ENCODE results near the gene RANBP10. TPM values are rescaled to one million over a fixed set of nuclear protein-coding genes. Genes with fewer than 3 reads are reported as not detected.

RANBP10 gene
- total and polyA plus RNA-seq, 7 experiments from 2014 or later = 9.3 to 26.6 (median 23.8) TPM

GRCh38 chr16:67804853-67805542 is 1.4 kb downstream of the RANBP10 start:
- DNase-seq (no peak), ATAC-seq (no peak)
- peak overlapping the region; percentile 21 to 96 (median 81) for H3K27ac Mint-ChIP-seq
- peak overlapping the region; percentile 75 to 97 (median 94) for H3K4me3 Mint-ChIP-seq
- peak overlapping the region; percentile 89 for H3K27ac ChIP-seq (ENCODE audit: low read depth, low read length)
- intact Hi-C loops (cut with micrococcal nuclease) = loop anchor here (5.0 to 10.0 kb wide), 3 partner anchors 268 to 1582 kb away; partner anchors contain the start of genes SMPD3 (in 2 of the 2) and TERF2 (in 1 of the 2)
- peaks cover 0 to 15% (median 0%) of the 10 kb centered on the region in 3 experiments for H3K36me3 ChIP-seq (ENCODE audit: control insufficient read depth in 2 of 3, insufficient read depth in 3 of 3, low read length in 3 of 3)
- H3K4me1 ChIP-seq (ENCODE audit: control insufficient read depth in 2 of 2, insufficient read depth in 2 of 2, low read length in 2 of 2) = peaks cover 37 to 50% of the 10 kb centered on the region in 2 donors
- peak overlapping the region; percentile 88 for H3K4me3 ChIP-seq (ENCODE audit: low read length)
- H3K27me3 Mint-ChIP-seq = no peaks in the 10 kb centered on the region
- no peaks in the 10 kb centered on the region for H3K27me3 ChIP-seq (ENCODE audit: control insufficient read depth in 2 of 2, insufficient read depth in 2 of 2, low read length in 2 of 2)
- H3K9me3 Mint-ChIP-seq = no peaks in the 10 kb centered on the region
- ChIA-PET CTCF (interaction anchor here (1.6 kb wide), 1 partner anchor 12 kb away, joined by 4 read pairs; no protein-coding TSS in a partner anchor), POLR2A (no interaction called here)
- H3K36me3 Mint-ChIP-seq = peaks cover 0 to 40% (median 6%) of the 10 kb centered on the region in 5 donors
- peaks cover 28 to 65% (median 58%) of the 10 kb centered on the region in 7 donors for H3K4me1 Mint-ChIP-seq
- H3K9me3 ChIP-seq (ENCODE audit: control insufficient read depth in 2 of 3, low read length in 3 of 3) = no peaks in the 10 kb centered on the region

DNA sequence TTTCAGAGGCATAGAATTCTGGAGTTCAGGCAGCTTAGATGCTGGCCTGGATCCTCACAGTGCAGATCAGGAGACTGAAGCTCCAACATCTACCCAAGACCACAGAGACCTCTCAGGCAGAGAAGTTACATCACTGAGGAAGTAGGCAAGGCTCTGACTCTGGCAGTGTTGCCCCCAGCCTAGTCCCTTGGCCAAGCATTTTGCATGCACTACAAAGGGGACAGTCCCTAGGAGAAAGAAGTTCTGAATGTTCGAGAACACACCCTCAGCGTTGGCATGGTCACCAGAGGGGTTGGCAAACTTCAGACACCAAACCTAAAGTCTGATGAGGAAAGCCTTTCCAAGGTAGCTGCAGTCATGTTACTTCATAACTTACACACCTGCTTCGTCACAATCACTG is 2.5 kb downstream of the RANBP10 start:
- Histone ChIP-seq H3K9me3 (ENCODE audit: control insufficient read depth in 2 of 3, low read length in 3 of 3) (no peaks in the 10 kb centered on the region), H3K4me3 (ENCODE audit: low read length) (no peak overlapping the region), H3K36me3 (ENCODE audit: control insufficient read depth in 2 of 3, insufficient read depth in 3 of 3, low read length in 3 of 3) (peaks cover 0 to 16% (median 0%) of the 10 kb centered on the region in 3 experiments), H3K27ac (ENCODE audit: low read depth, low read length) (no peak overlapping the region), H3K4me1 (ENCODE audit: control insufficient read depth in 2 of 2, insufficient read depth in 2 of 2, low read length in 2 of 2) (peaks cover 37 to 50% of the 10 kb centered on the region in 2 donors), H3K27me3 (ENCODE audit: control insufficient read depth in 2 of 2, insufficient read depth in 2 of 2, low read length in 2 of 2) (no peaks in the 10 kb centered on the region)
- CTCF ChIA-PET = interaction anchor here (1.6 kb wide), 1 partner anchor 13 kb away, joined by 4 read pairs; no protein-coding TSS in a partner anchor
- POLR2A ChIA-PET = no interaction called here
- Mint-ChIP-seq H3K9me3 (peaks cover 0 to 2% (median 0%) of the 10 kb centered on the region in 11 donors), H3K27ac (peak overlapping the region; percentile 17 to 96 (median 51)), H3K4me3 (peak overlapping the region; percentile 25 to 92 (median 56)), H3K4me1 (peaks cover 34 to 71% (median 63%) of the 10 kb centered on the region in 7 donors), H3K36me3 (peaks cover 4 to 40% (median 10%) of the 10 kb centered on the region in 5 donors), H3K27me3 (no peaks in the 10 kb centered on the region)
- intact Hi-C loops (cut with micrococcal nuclease) = loop anchor here (10.0 kb wide), 1 partner anchor 641 kb away; the partner anchor contains the start of gene SMPD3 (in 2 of the 2)
- no peak for ATAC-seq
- DNase-seq = no peak

DNA sequence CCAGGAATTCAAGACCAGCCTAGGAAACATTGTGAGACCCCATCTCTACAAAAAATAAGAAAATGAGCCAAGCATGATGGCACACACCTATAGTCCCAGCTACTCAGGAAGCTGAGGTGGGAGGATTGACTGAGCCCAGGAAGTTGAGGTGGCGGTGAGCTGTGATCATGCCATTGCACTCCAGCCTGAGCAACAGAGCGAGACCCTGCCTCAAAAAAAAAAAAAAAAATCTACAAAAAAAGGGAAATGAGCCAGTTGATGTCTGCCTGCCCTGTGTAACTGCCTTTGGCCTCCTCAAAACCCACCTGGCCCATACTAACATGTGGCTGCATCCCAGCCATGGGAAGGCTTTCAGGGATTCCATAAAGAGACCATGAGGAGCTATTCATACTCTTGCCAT is 4.5 kb downstream of the RANBP10 start:
- peaks cover 4 to 47% (median 14%) of the 10 kb centered on the region in 5 donors for H3K36me3 Mint-ChIP-seq
- ATAC-seq (no peak), DNase-seq (peak in 6 of 9 donors; percentile 35 to 57 (median 48))
- intact Hi-C loops (cut with micrococcal nuclease) = loop anchor here (10.0 kb wide), 1 partner anchor 643 kb away; the partner anchor contains the start of gene SMPD3 (in 2 of the 2)
- Histone ChIP-seq H3K9me3 (ENCODE audit: control insufficient read depth in 2 of 3, low read length in 3 of 3) (no peaks in the 10 kb centered on the region), H3K4me3 (ENCODE audit: low read length) (no peak overlapping the region), H3K27me3 (ENCODE audit: control insufficient read depth in 2 of 2, insufficient read depth in 2 of 2, low read length in 2 of 2) (no peaks in the 10 kb centered on the region), H3K4me1 (ENCODE audit: control insufficient read depth in 2 of 2, insufficient read depth in 2 of 2, low read length in 2 of 2) (peaks cover 33 to 42% of the 10 kb centered on the region in 2 donors), H3K27ac (ENCODE audit: low read depth, low read length) (peak overlapping the region; percentile 6), H3K36me3 (ENCODE audit: control insufficient read depth in 2 of 3, insufficient read depth in 3 of 3, low read length in 3 of 3) (peaks cover 0 to 25% (median 0%) of the 10 kb centered on the region in 3 experiments)
- CTCF ChIA-PET = interaction anchor here (0.6 to 4.3 kb wide), 5 partner anchors 14 to 281 kb away, joined by 3 to 29 read pairs (median 4); no protein-coding TSS in a partner anchor
- POLR2A ChIA-PET = interaction anchor here (0.6 to 1.7 kb wide), 14 partner anchors 9 to 530 kb away, joined by 3 to 7 read pairs (median 4); partner anchors contain the start of genes ACD and GFOD2
- no peaks in the 10 kb centered on the region for H3K27me3 Mint-ChIP-seq
- peaks cover 38 to 80% (median 76%) of the 10 kb centered on the region in 7 donors for H3K4me1 Mint-ChIP-seq
- peaks cover 0 to 2% (median 0%) of the 10 kb centered on the region in 11 donors for H3K9me3 Mint-ChIP-seq
- H3K27ac Mint-ChIP-seq = peak overlapping the region; percentile 3 to 83 (median 69)
- H3K4me3 Mint-ChIP-seq = peak overlapping the region; percentile 48 to 76 (median 66)

- Histone ChIP-seq H3K4me1 (ENCODE audit: control insufficient read depth in 2 of 2, insufficient read depth in 2 of 2, low read length in 2 of 2) (peaks cover 33 to 42% of the 10 kb centered on the region in 2 donors), H3K27ac (ENCODE audit: low read depth, low read length) (no peak overlapping the region), H3K27me3 (ENCODE audit: control insufficient read depth in 2 of 2, insufficient read depth in 2 of 2, low read length in 2 of 2) (no peaks in the 10 kb centered on the region), H3K4me3 (ENCODE audit: low read length) (peak overlapping the region; percentile 26), H3K9me3 (ENCODE audit: control insufficient read depth in 2 of 3, low read length in 3 of 3) (no peaks in the 10 kb centered on the region), H3K36me3 (ENCODE audit: control insufficient read depth in 2 of 3, insufficient read depth in 3 of 3, low read length in 3 of 3) (peaks cover 0 to 24% (median 0%) of the 10 kb centered on the region in 3 experiments)
- ChIA-PET CTCF (interaction anchor here (0.6 to 4.3 kb wide), 6 partner anchors 14 to 280 kb away, joined by 3 to 29 read pairs (median 4); no protein-coding TSS in a partner anchor), POLR2A (interaction anchor here (0.6 to 1.7 kb wide), 7 partner anchors 8 to 531 kb away, joined by 3 to 7 read pairs (median 4); partner anchors contain the start of gene GFOD2)
- peaks cover 45 to 84% (median 77%) of the 10 kb centered on the region in 7 donors for H3K4me1 Mint-ChIP-seq
- ATAC-seq (no peak), DNase-seq (no peak)
- peaks cover 0 to 2% (median 0%) of the 10 kb centered on the region in 11 donors for H3K9me3 Mint-ChIP-seq
- peak overlapping the region in 7 of 9 donors; percentile 12 to 83 (median 76) for H3K27ac Mint-ChIP-seq
- no peaks in the 10 kb centered on the region for H3K27me3 Mint-ChIP-seq
- intact Hi-C loops (cut with micrococcal nuclease) = loop anchor here (10.0 kb wide), 1 partner anchor 644 kb away; the partner anchor contains the start of gene SMPD3 (in 2 of the 2)
- peaks cover 4 to 50% (median 14%) of the 10 kb centered on the region in 5 donors for H3K36me3 Mint-ChIP-seq
- H3K4me3 Mint-ChIP-seq = peak overlapping the region; percentile 48 to 76 (median 66)
Observed at GRCh38 chr16:67801241-67801640, 5.1 kb downstream of the RANBP10 start.

DNA sequence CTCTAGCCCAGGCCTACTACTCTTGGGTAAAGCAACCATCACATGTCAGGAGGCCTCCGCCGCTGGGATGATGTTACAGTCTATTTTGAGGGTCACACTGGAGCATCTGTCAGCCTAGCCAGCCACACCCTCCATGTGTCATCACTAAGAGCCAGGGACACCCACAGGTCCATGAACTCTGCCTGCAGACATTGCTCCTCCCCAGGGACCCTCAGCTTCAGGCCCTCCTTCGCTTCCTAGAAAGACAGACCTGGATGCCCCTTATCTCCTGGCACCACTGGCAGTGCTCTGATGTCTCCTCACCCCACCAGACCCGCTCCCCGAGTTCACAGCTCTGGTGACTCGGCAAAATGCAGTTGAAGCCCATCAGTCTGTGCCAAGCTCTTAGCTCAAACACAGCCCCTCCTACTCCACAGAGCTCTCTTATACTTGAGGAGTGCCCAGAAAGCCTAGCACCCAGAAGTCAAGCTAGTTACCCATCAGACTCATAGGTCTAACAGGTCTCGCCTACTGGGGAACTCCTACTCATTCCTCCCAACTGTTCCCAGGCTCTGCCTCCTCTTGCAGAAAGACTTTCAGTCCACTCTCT is 5.9 kb downstream of the RANBP10 start:
- H3K9me3 ChIP-seq (ENCODE audit: control insufficient read depth in 2 of 3, low read length in 3 of 3) = no peaks in the 10 kb centered on the region
- peaks cover 28 to 37% of the 10 kb centered on the region in 2 donors for H3K4me1 ChIP-seq (ENCODE audit: control insufficient read depth in 2 of 2, insufficient read depth in 2 of 2, low read length in 2 of 2)
- peaks cover 45 to 81% (median 73%) of the 10 kb centered on the region in 7 donors for H3K4me1 Mint-ChIP-seq
- ATAC-seq (peak; percentile 36), DNase-seq (no peak)
- POLR2A ChIA-PET = interaction anchor here (0.6 to 1.7 kb wide), 3 partner anchors 8 to 217 kb away, joined by 3 to 7 read pairs (median 4); partner anchors contain the start of gene GFOD2
- H3K36me3 Mint-ChIP-seq = peaks cover 4 to 48% (median 14%) of the 10 kb centered on the region in 5 donors
- H3K27ac Mint-ChIP-seq = peak overlapping the region in 8 of 9 donors; percentile 28 to 78 (median 62)
- no peaks in the 10 kb centered on the region for H3K27me3 Mint-ChIP-seq
- CTCF ChIA-PET = interaction anchor here (0.5 to 4.3 kb wide), 3 partner anchors 15 to 280 kb away, joined by 3 to 29 read pairs (median 5); no protein-coding TSS in a partner anchor
- no peak overlapping the region for H3K4me3 ChIP-seq (ENCODE audit: low read length)
- intact Hi-C loops (cut with micrococcal nuclease) = loop anchor here (10.0 kb wide), 1 partner anchor 644 kb away; the partner anchor contains the start of gene SMPD3 (in 2 of the 2)
- H3K4me3 Mint-ChIP-seq = peak overlapping the region in 3 of 10 donors; percentile 5 to 76 (median 56)
- no peak overlapping the region for H3K27ac ChIP-seq (ENCODE audit: low read depth, low read length)
- peaks cover 0 to 21% (median 0%) of the 10 kb centered on the region in 3 experiments for H3K36me3 ChIP-seq (ENCODE audit: control insufficient read depth in 2 of 3, insufficient read depth in 3 of 3, low read length in 3 of 3)
- peaks cover 0 to 2% (median 0%) of the 10 kb centered on the region in 11 donors for H3K9me3 Mint-ChIP-seq
- H3K27me3 ChIP-seq (ENCODE audit: control insufficient read depth in 2 of 2, insufficient read depth in 2 of 2, low read length in 2 of 2) = no peaks in the 10 kb centered on the region

Measured in naive thymus-derived CD4-positive, alpha-beta T cell (primary cell).